ENCODE data around the gene LRFN2.

LRFN2 gene

GRCh38 chr6:40556023-40556422 lies 31.1 kb downstream of the LRFN2 start:
- no peak for FAIRE-seq
- no peak for TF ChIP-seq SPI1 (IDR thresholded peaks at IDR 0.05; ENCODE audit: low read depth, low read length)
- no peak for TF ChIP-seq POLR2AphosphoS5 (IDR thresholded peaks at IDR 0.05; ENCODE audit: low read depth, low read length)
- no peak for TF ChIP-seq POU2F2 (IDR thresholded peaks at IDR 0.05; ENCODE audit: low read depth, low read length)
- TF ChIP-seq POLR2A (IDR thresholded peaks at IDR 0.05; ENCODE audit: low read depth, low read length): no peak
- no peak for TF ChIP-seq PAX5 (IDR thresholded peaks at IDR 0.05; ENCODE audit: insufficient read depth, low read length, severe bottlenecking)
- no peak for DNase-seq (ENCODE audit: insufficient read length, low spot score)

- no peak for FAIRE-seq
- TF ChIP-seq POU2F2 (IDR thresholded peaks at IDR 0.05; ENCODE audit: low read depth, low read length) (no peak), POLR2A (IDR thresholded peaks at IDR 0.05; ENCODE audit: low read depth, low read length) (no peak), SPI1 (IDR thresholded peaks at IDR 0.05; ENCODE audit: low read depth, low read length) (no peak), PAX5 (IDR thresholded peaks at IDR 0.05; ENCODE audit: insufficient read depth, low read length, severe bottlenecking) (no peak), TAF1 (IDR thresholded peaks at IDR 0.05; ENCODE audit: low read depth, low read length) (no peak), POLR2AphosphoS5 (IDR thresholded peaks at IDR 0.05; ENCODE audit: low read depth, low read length) (no peak)
- DNase-seq (ENCODE audit: insufficient read length, low spot score): no peak
Measured at GRCh38 chr6:40555092-40555491, 32.1 kb downstream of the LRFN2 start.

GRCh38 chr6:40552941-40553340 lies 34.2 kb downstream of the LRFN2 start:
- FAIRE-seq (no peak), DNase-seq (ENCODE audit: insufficient read length, low spot score) (no peak)
- TF ChIP-seq POU2F2 (IDR thresholded peaks at IDR 0.05; ENCODE audit: low read depth, low read length) (no peak), TAF1 (IDR thresholded peaks at IDR 0.05; ENCODE audit: low read depth, low read length) (no peak), POLR2AphosphoS5 (IDR thresholded peaks at IDR 0.05; ENCODE audit: low read depth, low read length) (no peak), SPI1 (IDR thresholded peaks at IDR 0.05; ENCODE audit: low read depth, low read length) (no peak), POLR2A (IDR thresholded peaks at IDR 0.05; ENCODE audit: low read depth, low read length) (no peak), PAX5 (IDR thresholded peaks at IDR 0.05; ENCODE audit: insufficient read depth, low read length, severe bottlenecking) (no peak)

- no peak for FAIRE-seq
- no peak for DNase-seq (ENCODE audit: insufficient read length, low spot score)
- TF ChIP-seq POLR2AphosphoS5 (IDR thresholded peaks at IDR 0.05; ENCODE audit: low read depth, low read length) (no peak), TAF1 (IDR thresholded peaks at IDR 0.05; ENCODE audit: low read depth, low read length) (no peak), POLR2A (IDR thresholded peaks at IDR 0.05; ENCODE audit: low read depth, low read length) (no peak), PAX5 (IDR thresholded peaks at IDR 0.05; ENCODE audit: insufficient read depth, low read length, severe bottlenecking) (no peak), SPI1 (IDR thresholded peaks at IDR 0.05; ENCODE audit: low read depth, low read length) (no peak)
Measured at GRCh38 chr6:40551966-40552505, 35.1 kb downstream of the LRFN2 start.

- FAIRE-seq (peak; percentile 77), DNase-seq (ENCODE audit: insufficient read length, low spot score) (peak; percentile 26)
- TF ChIP-seq TAF1 (IDR thresholded peaks at IDR 0.05; ENCODE audit: low read depth, low read length) (no peak), POLR2A (IDR thresholded peaks at IDR 0.05; ENCODE audit: low read depth, low read length) (no peak), SPI1 (IDR thresholded peaks at IDR 0.05; ENCODE audit: low read depth, low read length) (no peak), PAX5 (IDR thresholded peaks at IDR 0.05; ENCODE audit: insufficient read depth, low read length, severe bottlenecking) (no peak), POLR2AphosphoS5 (IDR thresholded peaks at IDR 0.05; ENCODE audit: low read depth, low read length) (no peak)
Measured at GRCh38 chr6:40550202-40551101, 36.7 kb downstream of the LRFN2 start.

- FAIRE-seq: no peak
- DNase-seq (ENCODE audit: insufficient read length, low spot score): no peak
- no peak for TF ChIP-seq POLR2AphosphoS5 (IDR thresholded peaks at IDR 0.05; ENCODE audit: low read depth, low read length)
- no peak for TF ChIP-seq POU2F2 (IDR thresholded peaks at IDR 0.05; ENCODE audit: low read depth, low read length)
- no peak for TF ChIP-seq TAF1 (IDR thresholded peaks at IDR 0.05; ENCODE audit: low read depth, low read length)
- no peak for TF ChIP-seq SPI1 (IDR thresholded peaks at IDR 0.05; ENCODE audit: low read depth, low read length)
- no peak for TF ChIP-seq POLR2A (IDR thresholded peaks at IDR 0.05; ENCODE audit: low read depth, low read length)
- TF ChIP-seq PAX5 (IDR thresholded peaks at IDR 0.05; ENCODE audit: insufficient read depth, low read length, severe bottlenecking): no peak
Measured at GRCh38 chr6:40545954-40546353, 41.2 kb downstream of the LRFN2 start.

- TF ChIP-seq POLR2AphosphoS5 (IDR thresholded peaks at IDR 0.05; ENCODE audit: low read depth, low read length) (no peak), POU2F2 (IDR thresholded peaks at IDR 0.05; ENCODE audit: low read depth, low read length) (no peak), TAF1 (IDR thresholded peaks at IDR 0.05; ENCODE audit: low read depth, low read length) (no peak), PAX5 (IDR thresholded peaks at IDR 0.05; ENCODE audit: insufficient read depth, low read length, severe bottlenecking) (no peak), POLR2A (IDR thresholded peaks at IDR 0.05; ENCODE audit: low read depth, low read length) (no peak), SPI1 (IDR thresholded peaks at IDR 0.05; ENCODE audit: low read depth, low read length) (no peak)
- no peak for FAIRE-seq
- DNase-seq (ENCODE audit: insufficient read length, low spot score): no peak
Measured at GRCh38 chr6:40543776-40544175, 43.4 kb downstream of the LRFN2 start.

- FAIRE-seq: no peak
- no peak for DNase-seq (ENCODE audit: insufficient read length, low spot score)
- TF ChIP-seq PAX5 (IDR thresholded peaks at IDR 0.05; ENCODE audit: insufficient read depth, low read length, severe bottlenecking): no peak
Measured at GRCh38 chr6:40543146-40543545, 44.0 kb downstream of the LRFN2 start.

- FAIRE-seq (no peak), DNase-seq (ENCODE audit: insufficient read length, low spot score) (no peak)
- TF ChIP-seq TAF1 (IDR thresholded peaks at IDR 0.05; ENCODE audit: low read depth, low read length) (no peak), PAX5 (IDR thresholded peaks at IDR 0.05; ENCODE audit: insufficient read depth, low read length, severe bottlenecking) (no peak), POU2F2 (IDR thresholded peaks at IDR 0.05; ENCODE audit: low read depth, low read length) (no peak), SPI1 (IDR thresholded peaks at IDR 0.05; ENCODE audit: low read depth, low read length) (no peak), POLR2A (IDR thresholded peaks at IDR 0.05; ENCODE audit: low read depth, low read length) (no peak), POLR2AphosphoS5 (IDR thresholded peaks at IDR 0.05; ENCODE audit: low read depth, low read length) (no peak)
Measured at GRCh38 chr6:40542175-40542764, 44.9 kb downstream of the LRFN2 start.

All from GM12891 (cell line).